ENCODE results near the gene NELFE. TPM values are rescaled to one million over a fixed set of nuclear protein-coding genes. Genes with fewer than 3 reads are reported as not detected.

The NELFE gene
- total and polyA plus RNA-seq, 9 donors = 54.8 to 84.5 (median 65.8) TPM

DNA sequence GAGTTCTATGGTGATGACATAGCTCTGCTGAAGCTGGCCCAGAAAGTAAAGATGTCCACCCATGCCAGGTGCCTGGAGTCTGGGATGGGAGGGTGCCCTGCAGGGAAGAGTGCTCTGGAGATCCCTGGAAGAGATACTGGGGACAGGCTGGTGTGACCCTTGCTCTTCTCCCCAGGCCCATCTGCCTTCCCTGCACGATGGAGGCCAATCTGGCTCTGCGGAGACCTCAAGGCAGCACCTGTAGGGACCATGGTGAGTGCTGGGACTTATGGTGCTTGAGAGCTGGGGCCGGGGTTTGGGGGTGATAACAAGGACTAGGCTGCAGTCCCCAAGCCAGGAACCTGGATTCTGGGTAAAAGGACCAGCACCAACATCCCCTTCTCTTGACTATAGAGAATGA, 15.0 kb downstream of the NELFE start:
- no peak for DNase-seq
- Histone ChIP-seq H3K27ac (no peak overlapping the region), H3K4me3 (no peak overlapping the region), H3K36me3 (no peaks in the 10 kb centered on the region), H3K27me3 (no peaks in the 10 kb centered on the region), H3K9me3 (no peaks in the 10 kb centered on the region), H3K4me1 (ENCODE audit: insufficient read depth) (peaks cover 7% of the 10 kb centered on the region)
- WGBS, 3 donors = 84 to 88% (median 87%) methylated on average over 3 of the region's 3 CpGs
- intact Hi-C loops (cut with DNase I) = loop anchor here in 1 of 4 donors (10.0 kb wide), 1 partner anchor 1341 kb away; the partner anchor contains the start of genes PFDN6 and WDR46
- TF ChIP-seq POLR2A (IDR thresholded peaks at IDR 0.05) (no peak), EP300 (IDR thresholded peaks at IDR 0.05) (no peak)
- TF ChIP-seq, protein P1, sequence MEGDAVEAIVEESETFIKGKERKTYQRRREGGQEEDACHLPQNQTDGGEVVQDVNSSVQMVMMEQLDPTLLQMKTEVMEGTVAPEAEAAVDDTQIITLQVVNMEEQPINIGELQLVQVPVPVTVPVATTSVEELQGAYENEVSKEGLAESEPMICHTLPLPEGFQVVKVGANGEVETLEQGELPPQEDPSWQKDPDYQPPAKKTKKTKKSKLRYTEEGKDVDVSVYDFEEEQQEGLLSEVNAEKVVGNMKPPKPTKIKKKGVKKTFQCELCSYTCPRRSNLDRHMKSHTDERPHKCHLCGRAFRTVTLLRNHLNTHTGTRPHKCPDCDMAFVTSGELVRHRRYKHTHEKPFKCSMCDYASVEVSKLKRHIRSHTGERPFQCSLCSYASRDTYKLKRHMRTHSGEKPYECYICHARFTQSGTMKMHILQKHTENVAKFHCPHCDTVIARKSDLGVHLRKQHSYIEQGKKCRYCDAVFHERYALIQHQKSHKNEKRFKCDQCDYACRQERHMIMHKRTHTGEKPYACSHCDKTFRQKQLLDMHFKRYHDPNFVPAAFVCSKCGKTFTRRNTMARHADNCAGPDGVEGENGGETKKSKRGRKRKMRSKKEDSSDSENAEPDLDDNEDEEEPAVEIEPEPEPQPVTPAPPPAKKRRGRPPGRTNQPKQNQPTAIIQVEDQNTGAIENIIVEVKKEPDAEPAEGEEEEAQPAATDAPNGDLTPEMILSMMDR (IDR thresholded peaks at IDR 0.05) = no peak

DNA sequence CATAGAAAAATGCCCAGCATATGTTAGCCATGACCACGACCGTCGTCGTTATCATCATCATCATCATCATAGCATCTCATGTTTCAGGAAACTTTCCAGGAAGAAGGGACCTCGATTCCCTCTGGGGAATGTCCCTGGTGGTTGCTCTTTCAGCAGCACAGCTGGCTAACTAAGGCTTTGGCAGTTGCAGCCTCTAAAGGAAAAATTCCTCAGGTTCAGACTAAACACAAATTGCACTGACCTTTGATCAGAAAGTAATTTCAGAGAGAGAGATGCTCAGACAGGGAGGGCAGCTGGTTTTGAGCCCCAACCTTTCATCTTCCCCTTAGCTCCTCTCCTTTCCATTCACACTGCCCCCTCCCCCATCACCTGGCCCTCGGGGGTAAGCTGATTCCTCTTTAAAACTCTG, 18.5 kb downstream of the NELFE start:
- Histone ChIP-seq H3K36me3 (no peaks in the 10 kb centered on the region), H3K4me3 (no peak overlapping the region), H3K27me3 (no peaks in the 10 kb centered on the region), H3K9me3 (no peaks in the 10 kb centered on the region), H3K4me1 (ENCODE audit: insufficient read depth) (peaks cover 4% of the 10 kb centered on the region), H3K27ac (no peak overlapping the region)
- DNase-seq = no peak
- TF ChIP-seq EP300 (IDR thresholded peaks at IDR 0.05) (no peak), POLR2A (IDR thresholded peaks at IDR 0.05) (no peak)
- TF ChIP-seq, protein P1 (IDR thresholded peaks at IDR 0.05) = no peak
- WGBS, 3 donors = 2 to 10% (median 4%) methylated on average over 6 of the region's 6 CpGs
- intact Hi-C loops (cut with DNase I) = loop anchor here in 1 of 4 donors (10.0 kb wide), 1 partner anchor 1345 kb away; the partner anchor contains the start of genes PFDN6 and WDR46

DNA sequence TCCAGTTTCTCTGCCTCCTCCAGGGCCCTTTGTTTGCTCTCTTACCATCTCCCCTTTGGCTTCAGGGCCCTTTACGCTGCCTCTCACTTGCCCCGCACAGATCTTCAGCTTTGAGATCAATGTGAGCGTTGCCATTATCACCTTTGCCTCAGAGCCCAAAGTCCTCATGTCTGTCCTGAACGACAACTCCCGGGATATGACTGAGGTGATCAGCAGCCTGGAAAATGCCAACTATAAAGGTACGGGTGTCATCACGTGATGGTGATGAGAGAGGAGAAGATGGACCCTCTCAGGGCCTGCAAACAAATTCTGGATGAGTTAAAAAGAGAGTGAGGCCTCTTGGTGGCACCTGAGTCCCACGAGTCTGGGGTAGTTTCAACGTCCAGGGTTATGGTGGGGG, 22.9 kb downstream of the NELFE start:
- no peaks in the 10 kb centered on the region for H3K9me3 ChIP-seq
- no peaks in the 10 kb centered on the region for H3K27me3 ChIP-seq
- no peaks in the 10 kb centered on the region for H3K36me3 ChIP-seq
- intact Hi-C loops (cut with DNase I) = no loop called here
- no peak for DNase-seq
- H3K4me1 ChIP-seq (ENCODE audit: insufficient read depth) = peaks cover 1% of the 10 kb centered on the region
- TF ChIP-seq, protein P1 (IDR thresholded peaks at IDR 0.05) = no peak
- TF ChIP-seq EP300 (IDR thresholded peaks at IDR 0.05) (no peak), POLR2A (IDR thresholded peaks at IDR 0.05) (no peak)
- WGBS, 3 donors = 75 to 80% (median 78%) methylated on average over 9 of the region's 9 CpGs
- H3K4me3 ChIP-seq = no peak overlapping the region
- H3K27ac ChIP-seq = no peak overlapping the region

DNA sequence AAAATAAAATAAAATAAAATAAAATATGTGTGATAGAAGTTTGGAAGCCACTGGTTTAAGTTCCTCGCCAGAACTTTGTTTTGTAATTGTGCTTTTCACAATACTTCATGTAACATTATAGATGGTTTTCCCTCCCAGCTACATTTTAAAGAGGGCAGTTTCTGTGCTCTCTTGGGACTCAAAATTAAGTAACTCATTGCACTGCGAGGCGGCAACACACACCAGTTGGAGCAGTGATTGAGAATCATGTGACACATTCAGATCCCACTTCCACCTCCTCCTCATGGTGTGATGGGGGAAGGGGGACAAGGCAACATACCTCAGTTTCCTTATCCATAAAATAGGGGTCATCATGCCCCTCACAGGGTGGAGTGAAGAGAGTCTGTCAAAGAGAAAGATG, 23.8 kb downstream of the NELFE start:
- H3K27me3 ChIP-seq = no peaks in the 10 kb centered on the region
- H3K36me3 ChIP-seq = no peaks in the 10 kb centered on the region
- intact Hi-C loops (cut with DNase I) = no loop called here
- H3K9me3 ChIP-seq = no peaks in the 10 kb centered on the region
- DNase-seq = no peak
- WGBS, 3 donors = 62 to 70% (median 64%) methylated on average over 3 of the region's 3 CpGs
- no peak overlapping the region for H3K27ac ChIP-seq
- no peak for TF ChIP-seq POLR2A (IDR thresholded peaks at IDR 0.05)
- no peak for TF ChIP-seq EP300 (IDR thresholded peaks at IDR 0.05)
- TF ChIP-seq, protein P1 (IDR thresholded peaks at IDR 0.05) = no peak
- no peak overlapping the region for H3K4me3 ChIP-seq
- no peaks in the 10 kb centered on the region for H3K4me1 ChIP-seq (ENCODE audit: insufficient read depth)
